Measurements from ENCODE around the gene DPYSL4. TPM values are rescaled to one million over a fixed set of nuclear protein-coding genes. Genes with fewer than 3 reads are reported as not detected.

The DPYSL4 gene
- total RNA-seq, 1 experiment from 2014 or later = 26.3 TPM

GRCh38 chr10:132138596-132138995 lies 48.2 kb upstream of the DPYSL4 start:
- no peaks in the 10 kb centered on the region for H3K79me2 ChIP-seq (ENCODE audit: insufficient read depth, low read length)
- no peak overlapping the region for H3K23ac ChIP-seq (ENCODE audit: insufficient read length, low read depth, low read length)
- no peak overlapping the region for H4K5ac ChIP-seq (ENCODE audit: insufficient read length, low read depth, low read length)
- no peak overlapping the region for H3K9ac ChIP-seq (ENCODE audit: extremely low read depth, insufficient read length, low read length)
- no peak overlapping the region for H4K8ac ChIP-seq (replicated peaks; ENCODE audit: insufficient read length, low read depth, low read length)
- H2AFZ ChIP-seq (ENCODE audit: low read length) = no peak overlapping the region
- Mint-ChIP-seq H3K4me3 (no peak overlapping the region), H3K27me3 (ENCODE audit: low read depth) (no peaks in the 10 kb centered on the region; the same call in 1 of the 2 replicates), H3K27ac (no peak overlapping the region), H3K4me1 (peaks cover 7 to 13% of the 10 kb centered on the region in 2 experiments), H3K36me3 (ENCODE audit: insufficient read depth in 1 of 3, low read depth in 3 of 3) (no peaks in the 10 kb centered on the region; a peak in 1 of 7 replicates), H3K9me3 (no peaks in the 10 kb centered on the region)
- H3T11ph ChIP-seq (ENCODE audit: low read length) = no peak overlapping the region
- no peak overlapping the region for H3K14ac ChIP-seq (ENCODE audit: insufficient read depth, low read length)
- no peaks in the 10 kb centered on the region for H3K79me1 ChIP-seq (ENCODE audit: insufficient read depth, low read depth, low read length, poor library complexity, severe bottlenecking)
- H4K91ac ChIP-seq (ENCODE audit: insufficient read length, low read depth, low read length) = no peak overlapping the region
- H3K27me3 ChIP-seq (ENCODE audit: insufficient read depth, low read length) = no peaks in the 10 kb centered on the region
- no peak for TF ChIP-seq CTCF (conservative IDR thresholded peaks at IDR 0.05)
- no peaks in the 10 kb centered on the region for H4K20me1 ChIP-seq (ENCODE audit: control insufficient read depth, insufficient read depth, insufficient read length)
- H3K4me1 ChIP-seq (ENCODE audit: insufficient read depth, low read length) = no peaks in the 10 kb centered on the region
- no peak overlapping the region for H3K4ac ChIP-seq (ENCODE audit: low read depth, low read length)
- H2BK12ac ChIP-seq (ENCODE audit: insufficient read length, low read depth, low read length) = no peak overlapping the region
- H3K18ac ChIP-seq (ENCODE audit: insufficient read length, low read depth, low read length) = no peak overlapping the region
- no peak overlapping the region for H2AK5ac ChIP-seq (ENCODE audit: insufficient read length, low read length)
- no peak overlapping the region for H3K56ac ChIP-seq (ENCODE audit: insufficient read length, low read depth, low read length)
- DNase-seq = no peak
- no peaks in the 10 kb centered on the region for H3K23me2 ChIP-seq (ENCODE audit: insufficient read length, low read depth, low read length, poor library complexity, severe bottlenecking)
- no CpG with 5 or more reads among the region's 12 CpGs for WGBS (ENCODE audit: extremely low coverage, insufficient read length, low lambda C conversion rate)
- no peak overlapping the region for H2BK5ac ChIP-seq (ENCODE audit: insufficient read length, low read length)
- H3K4me2 ChIP-seq (ENCODE audit: insufficient read depth, insufficient read length, low read length) = no peak overlapping the region
- H2BK20ac ChIP-seq (ENCODE audit: low read depth, low read length, poor library complexity, severe bottlenecking) = no peak overlapping the region
- no peak overlapping the region for H2BK120ac ChIP-seq (ENCODE audit: low read depth, low read length, poor library complexity, severe bottlenecking)
- H3K27ac ChIP-seq (ENCODE audit: insufficient read length, low read depth, low read length) = no peak overlapping the region
- no peaks in the 10 kb centered on the region for H3K9me3 ChIP-seq (ENCODE audit: control insufficient read depth, low read depth, low read length)
- no peak overlapping the region for H2BK15ac ChIP-seq (ENCODE audit: low read depth, low read length)

All from H9 (cell line).